Activated T-helper 1 cell treated with anti-CD3 and anti-CD28 coated beads, Interleukin-2, amount 50 U/mL, for 16 hours (primary cell): Measurements from ENCODE around the gene PORCN.
A peak's percentile ranks its signal among the peaks of the same experiment; 100 is the strongest.

Source experiments
- DNase-seq, 2 donors: peaks; one replicate each; pipeline ENCODE4 v3.0.0-alpha.2; 2020; ENCODE audit warnings: low read depth in 1 of 2, low spot score in 1 of 2

The PORCN gene

DNA sequence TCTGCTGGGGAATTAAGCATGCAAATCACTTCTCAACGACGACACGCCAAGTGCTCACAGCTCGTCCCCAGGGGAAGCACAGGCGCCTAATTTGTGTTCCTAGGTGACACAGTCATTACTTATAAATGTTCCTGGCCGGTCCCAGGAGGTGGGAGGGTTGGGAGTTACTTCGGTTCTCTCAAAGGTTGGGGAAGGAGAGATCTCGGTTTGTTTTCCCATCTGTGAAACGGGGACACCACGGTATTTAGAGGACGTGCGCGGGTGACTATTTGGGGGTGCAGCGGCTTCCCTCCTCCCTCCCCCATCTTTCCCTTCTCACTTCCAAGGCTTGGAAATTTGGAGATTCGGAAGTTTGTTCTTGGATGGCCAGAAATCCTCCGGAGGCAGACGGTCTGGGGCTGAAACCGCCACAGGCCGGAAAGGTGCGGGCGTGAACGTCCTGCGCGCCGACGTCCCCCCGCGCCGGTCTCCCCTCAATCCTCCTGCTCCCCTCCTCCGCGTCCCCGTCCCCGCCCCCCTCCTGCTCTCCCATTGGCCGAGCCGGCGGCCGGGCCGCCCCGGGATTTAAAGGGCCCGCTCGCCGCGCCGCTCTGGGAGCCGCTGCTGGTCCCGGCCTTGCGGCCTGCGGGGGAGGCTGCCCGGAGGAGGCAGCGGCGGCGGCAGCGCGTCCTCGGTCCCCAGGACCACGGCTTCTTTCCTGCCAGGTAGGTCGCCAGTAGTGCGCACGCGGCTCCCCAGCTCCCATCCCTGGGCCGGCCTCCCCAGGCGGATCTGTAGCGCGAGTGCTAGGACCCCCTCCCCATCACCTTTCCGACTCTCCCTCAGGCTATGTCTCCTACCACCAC lies at the start of gene PORCN:
TSS of gene PORCN (plus strand) at position 593 of the 845 bp plus-strand sequence. CDS start 829 bp downstream, outside the sequence.
- peak; percentile 53 to 64 for DNase-seq

DNA sequence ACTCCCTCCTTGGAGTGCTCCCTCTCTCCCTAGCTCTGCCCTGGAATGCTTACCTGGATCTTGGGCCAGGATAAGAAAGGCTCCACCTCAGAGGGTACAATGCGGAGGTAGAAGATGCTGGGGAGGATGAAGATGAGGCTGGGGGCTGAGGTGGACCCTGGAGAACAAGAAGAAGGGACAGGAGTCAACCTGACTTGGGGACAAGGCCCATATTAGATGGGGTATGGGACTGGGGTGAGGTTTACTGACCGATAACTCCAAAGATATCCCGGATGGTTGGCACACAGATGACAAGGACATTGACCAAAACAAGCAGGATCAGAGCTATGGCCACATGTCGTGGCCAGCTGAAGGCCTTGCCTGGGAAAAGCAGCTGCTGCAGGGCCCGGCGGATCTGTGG lies 49.3 kb upstream of the PORCN start:
- no peak for DNase-seq

- DNase-seq, result no peak
These were observed 48.8 kb upstream of the PORCN start for GRCh38 chrX:48460031-48460430.

- DNase-seq, result no peak
These were observed 48.2 kb upstream of the PORCN start for GRCh38 chrX:48460606-48461005.

- no peak for DNase-seq
These were observed 47.0 kb upstream of the PORCN start for GRCh38 chrX:48461830-48462229.

DNA sequence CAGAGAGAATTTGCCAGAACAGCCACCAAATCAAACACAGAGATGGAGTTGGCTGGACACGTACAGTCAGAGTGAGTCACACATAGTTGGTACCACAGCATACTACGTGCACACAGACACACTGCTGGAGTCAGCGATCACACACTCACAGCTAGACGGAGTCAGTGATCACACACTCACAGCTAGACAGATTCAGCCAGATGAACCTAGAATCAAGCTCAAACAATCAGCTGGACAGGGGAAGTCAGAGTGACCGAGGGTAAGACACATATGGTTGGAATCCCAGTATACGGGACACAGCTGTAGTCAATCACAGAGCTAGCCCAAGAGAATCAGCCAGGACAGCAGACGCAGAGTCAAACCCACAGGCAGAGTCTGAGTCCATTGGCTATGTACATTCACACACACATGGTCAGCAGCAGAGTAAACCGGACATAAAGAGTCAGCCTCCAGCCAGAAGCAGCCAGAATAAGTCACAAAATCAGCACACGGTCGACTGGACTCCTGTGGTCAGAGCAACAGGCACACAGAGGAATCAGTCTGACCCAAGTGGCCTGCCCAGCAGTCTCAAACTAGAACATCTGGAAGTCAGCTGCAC lies 43.4 kb upstream of the PORCN start:
- DNase-seq, result no peak

- DNase-seq, result no peak
These were observed 42.1 kb upstream of the PORCN start for GRCh38 chrX:48466696-48467095.

GRCh38 chrX:48467281-48467761 lies 41.5 kb upstream of the PORCN start:
- DNase-seq, result no peak

GRCh38 chrX:48468247-48468671 lies 40.5 kb upstream of the PORCN start:
- DNase-seq, result no peak

- DNase-seq, result no peak
These were observed 39.8 kb upstream of the PORCN start for GRCh38 chrX:48468693-48469691.

DNA sequence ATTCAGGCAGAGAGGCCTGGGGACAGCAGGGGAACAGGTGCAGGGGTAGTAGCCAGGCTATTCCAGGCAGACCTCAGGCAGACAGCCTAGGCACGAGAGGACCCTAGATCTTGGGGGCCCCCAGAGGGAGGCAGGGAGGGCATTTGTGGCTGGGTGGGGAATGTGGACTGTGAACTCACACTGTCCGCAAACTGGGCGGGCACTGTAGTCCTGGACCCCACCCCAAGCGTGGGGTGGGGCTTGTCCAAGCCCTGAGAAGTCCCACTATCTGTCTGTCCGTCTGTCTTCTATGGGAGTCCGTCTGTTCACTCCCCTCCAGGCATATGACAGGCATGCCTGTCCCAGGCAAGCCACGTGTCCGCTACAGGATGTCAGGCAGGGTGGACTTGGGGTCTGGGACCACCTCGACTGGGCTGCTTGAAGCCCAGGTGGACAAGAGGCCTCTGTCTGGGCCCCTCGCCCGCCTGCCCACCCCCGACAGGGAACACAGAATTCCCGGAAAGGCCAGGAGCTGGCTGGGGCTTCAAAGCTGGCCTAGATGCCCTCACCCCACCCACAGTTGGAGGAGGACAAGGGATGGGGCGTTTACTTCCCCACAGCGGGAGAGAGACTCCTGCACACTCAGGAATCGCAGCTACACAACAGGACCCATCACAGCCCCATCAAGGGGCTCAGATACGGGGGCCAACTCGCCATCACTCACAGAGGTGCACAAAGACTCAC lies 38.5 kb upstream of the PORCN start, which contains the start of gene SLC38A5:
TSS of gene SLC38A5 (minus strand) at position 151 of the 723 bp plus-strand sequence. CDS start 2,336 bp downstream, outside the sequence.
- no peak for DNase-seq

DNA sequence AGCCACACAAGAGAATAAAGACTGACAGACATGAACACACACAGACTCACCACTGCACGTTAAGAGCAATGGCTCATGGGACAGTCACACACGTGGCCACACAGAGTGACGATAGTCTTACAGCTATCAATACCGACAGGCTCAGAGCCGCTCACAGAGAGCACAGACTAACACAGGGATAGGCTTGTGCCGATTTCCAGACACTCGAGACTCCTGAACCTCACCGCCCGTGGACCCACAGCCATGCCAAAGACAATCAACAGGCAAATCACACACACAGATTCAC lies 38.0 kb upstream of the PORCN start:
- DNase-seq, result no peak

GRCh38 chrX:48471504-48471903 lies 37.3 kb upstream of the PORCN start:
- DNase-seq, result no peak

DNA sequence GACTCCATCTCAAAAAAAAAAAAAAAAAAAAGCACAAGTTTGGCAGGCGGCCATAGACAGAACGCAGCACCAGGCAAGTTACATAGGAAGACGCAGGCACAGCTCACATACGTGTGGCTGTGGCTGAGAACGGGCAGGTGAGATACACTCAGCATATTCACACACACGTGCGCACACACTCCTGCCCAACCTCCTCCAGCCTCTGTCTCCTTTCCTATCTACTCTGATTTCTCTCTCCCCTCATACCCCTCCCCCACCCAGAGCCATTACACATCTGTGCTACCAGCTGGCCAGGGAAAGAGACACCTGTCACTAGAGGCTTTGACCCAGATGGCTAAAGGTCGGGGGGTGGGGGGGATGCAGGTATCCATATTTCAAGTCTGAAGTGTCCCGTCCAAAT lies 36.6 kb upstream of the PORCN start:
- no peak for DNase-seq

DNA sequence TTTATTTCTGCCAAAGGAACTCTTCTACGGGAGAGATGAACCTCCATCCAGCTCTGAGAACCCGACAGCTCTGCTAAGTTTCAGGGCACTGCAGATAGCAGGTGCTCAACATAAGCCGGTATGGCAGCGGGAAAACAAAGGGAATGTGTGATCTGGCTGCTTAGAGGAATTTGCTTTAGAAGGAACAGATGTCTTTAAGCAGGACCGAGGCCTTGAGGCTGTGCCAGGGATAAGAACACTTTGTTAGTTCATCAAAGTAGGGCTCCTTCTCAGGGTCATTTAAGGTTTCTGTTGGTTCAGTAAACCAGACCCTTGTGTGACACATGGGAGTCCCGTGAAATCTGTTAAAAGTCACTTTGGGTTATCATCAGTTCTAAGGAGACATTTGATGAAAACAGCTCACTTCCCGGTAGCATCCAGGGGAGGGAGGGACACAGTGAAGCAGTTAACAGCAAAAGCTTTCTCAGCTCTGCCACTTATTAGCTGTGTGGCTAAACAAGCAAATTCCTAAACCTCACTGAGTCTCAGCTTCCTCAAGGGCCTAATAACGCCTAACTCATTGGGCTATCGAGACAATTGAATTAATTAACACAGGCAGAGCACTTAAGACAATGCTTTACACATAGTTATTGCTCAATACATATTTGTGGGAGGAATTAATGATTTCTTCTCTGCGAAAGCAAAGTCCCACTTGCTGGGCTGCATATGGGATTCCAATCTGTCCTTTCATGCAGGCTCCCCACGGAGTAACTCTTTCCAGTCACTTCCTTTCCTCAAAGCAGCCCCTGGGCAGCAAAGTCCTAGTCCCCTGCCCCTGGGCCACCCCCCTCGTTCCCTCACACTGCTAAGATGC lies 35.7 kb upstream of the PORCN start:
- DNase-seq, result no peak

- no peak for DNase-seq
These were observed 35.1 kb upstream of the PORCN start for GRCh38 chrX:48473704-48473990.

- no peak for DNase-seq
These were observed 34.7 kb upstream of the PORCN start for GRCh38 chrX:48474127-48474526.

DNA sequence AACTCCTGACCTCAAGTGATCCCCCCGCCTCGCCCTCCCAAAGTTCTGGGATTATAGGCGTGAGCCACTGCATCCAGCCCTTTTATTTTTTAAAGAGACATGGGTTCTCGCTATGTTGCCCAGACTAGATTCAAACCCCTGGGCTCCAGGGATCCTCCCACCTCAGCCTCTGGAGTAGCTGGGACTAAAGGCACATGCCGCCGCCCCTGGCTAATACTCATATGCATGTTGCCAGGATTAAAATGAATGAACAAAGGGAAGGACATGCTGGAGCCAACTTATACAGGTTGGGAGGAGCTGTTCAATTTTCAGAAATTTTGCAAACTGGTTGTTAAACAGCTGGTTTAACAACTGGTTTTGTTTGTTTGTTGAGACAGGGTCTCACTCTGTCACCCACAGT lies 34.2 kb upstream of the PORCN start:
- DNase-seq, result no peak

GRCh38 chrX:48475296-48475695 lies 33.5 kb upstream of the PORCN start:
- DNase-seq, result no peak
